IPS DF 4.7 (cell line): Measurements from ENCODE around the gene LOXL4.

Experiments
- DNase-seq: peaks from one replicate; pipeline ENCODE4 v3.0.0-alpha.2; 2013; ENCODE audit warnings: low spot score; ENCODE audit errors: extremely low read depth

LOXL4 gene

DNA sequence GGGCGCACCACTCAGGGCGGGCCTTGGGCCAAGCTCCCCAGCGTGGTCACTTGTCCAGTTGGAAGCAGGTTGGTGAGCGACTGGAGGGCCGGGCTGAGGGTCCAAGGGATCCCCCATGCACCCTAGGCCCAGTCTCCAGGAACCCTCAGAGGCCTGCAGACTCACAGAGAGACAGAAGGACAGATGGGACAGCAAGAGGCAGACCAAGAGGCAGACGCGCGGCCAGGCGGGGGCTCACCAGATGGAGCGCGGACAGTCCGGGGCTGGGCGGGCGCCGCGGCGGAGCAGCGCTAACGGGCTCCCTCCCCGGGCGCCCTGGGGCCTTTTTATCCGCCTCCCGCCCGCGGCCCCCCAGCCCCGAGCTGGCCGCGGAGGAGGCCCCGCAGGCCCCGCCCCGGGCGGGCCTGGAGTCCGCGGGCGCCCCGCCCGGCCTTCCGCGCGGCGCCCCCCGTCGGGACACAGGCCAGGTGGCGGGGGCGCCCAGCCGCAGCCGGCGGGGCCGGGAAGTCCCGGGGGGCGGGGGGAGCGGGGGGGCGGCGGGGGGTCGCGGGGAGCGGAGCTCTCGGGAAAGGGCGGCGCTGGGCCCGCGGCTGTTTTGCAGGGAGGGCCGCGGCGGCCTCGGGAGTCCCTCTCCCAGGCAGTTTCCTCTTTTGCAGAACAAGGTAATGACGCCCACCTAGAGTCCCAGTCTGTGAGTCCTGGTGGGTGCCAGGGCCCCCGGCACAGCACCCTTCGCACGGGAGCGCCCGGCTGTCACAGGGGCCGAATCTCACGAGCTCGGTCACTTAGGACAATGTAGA is at the start of gene LOXL4:
Gene LOXL4 (minus strand): TSS at position 301 of the 800 bp plus-strand sequence. CDS start 5,175 bp downstream, outside the sequence.
- no peak for DNase-seq

DNA sequence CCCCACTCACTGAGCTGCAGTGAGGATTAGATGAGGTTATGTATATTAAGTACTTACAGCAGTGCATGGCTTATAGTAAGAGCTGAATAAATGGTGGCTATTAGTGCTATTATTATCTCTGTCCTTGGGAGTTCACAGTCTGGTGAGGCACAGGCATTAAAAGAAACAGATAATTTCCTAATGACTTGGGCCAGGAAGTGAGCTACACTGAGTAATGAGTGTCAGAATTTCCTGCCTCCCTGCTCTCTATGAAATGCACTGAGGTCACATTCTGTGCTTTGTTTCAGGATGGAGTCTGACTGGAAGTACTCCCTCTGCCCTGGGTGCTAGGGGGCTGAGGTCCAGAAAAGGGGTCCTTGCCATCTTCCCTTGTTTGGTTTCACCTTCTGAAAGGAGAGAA is 48.7 kb upstream of the LOXL4 start:
- DNase-seq = no peak

DNA sequence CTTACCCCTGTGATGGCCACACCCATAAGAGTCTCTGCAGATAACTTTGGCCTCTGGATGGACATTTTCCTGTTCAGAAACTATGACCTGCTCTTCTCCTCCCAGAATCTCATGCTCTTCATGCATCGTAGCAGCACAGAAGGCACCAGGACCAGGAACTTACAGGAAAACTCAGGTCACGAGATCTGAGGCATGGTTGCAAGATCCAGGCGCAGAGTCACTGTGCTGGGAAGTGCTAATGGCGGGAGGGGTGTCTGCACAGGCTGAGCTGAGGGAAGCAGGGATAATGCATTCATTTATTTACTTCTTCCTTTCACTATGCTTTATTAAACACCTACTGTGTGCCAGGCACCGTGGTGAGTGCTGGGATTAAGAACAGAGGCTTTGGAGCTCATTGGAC is 48.2 kb upstream of the LOXL4 start:
- DNase-seq = no peak

DNA sequence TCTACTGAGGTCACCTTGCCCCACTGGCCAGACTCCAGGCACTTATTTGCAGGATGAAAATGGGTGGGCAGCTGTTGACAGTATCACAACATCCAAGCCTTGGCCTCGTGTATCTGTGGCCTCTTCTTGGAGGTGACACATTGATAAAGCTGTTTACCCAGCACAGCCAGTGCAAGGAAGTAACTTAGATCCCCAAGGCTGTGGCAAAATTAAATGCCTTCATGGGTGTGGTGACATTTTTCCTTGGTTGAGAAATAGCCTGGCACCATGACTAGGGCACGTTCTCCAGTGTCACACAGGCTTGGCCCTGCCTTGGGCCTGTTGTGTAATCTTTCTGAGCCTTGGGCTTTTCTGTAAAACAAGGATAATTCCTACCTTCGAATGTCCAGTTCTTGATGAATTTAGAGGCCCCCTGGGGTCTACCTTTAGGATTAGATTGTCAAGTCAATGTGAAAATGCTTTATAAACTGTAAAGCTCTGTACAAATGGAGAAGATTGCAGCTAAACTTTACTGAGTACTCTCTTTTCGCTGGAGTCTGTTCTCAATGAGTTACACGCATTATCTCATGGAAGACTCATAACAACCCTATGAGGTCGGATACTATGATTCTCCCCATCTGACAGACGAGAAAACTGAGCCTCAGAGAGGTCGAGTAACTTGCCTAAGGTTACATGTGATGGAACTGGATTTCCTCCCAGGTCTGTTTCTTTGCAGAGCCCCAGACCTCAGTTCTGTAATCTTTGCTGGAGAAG is 46.7 kb upstream of the LOXL4 start:
- DNase-seq = no peak

DNA sequence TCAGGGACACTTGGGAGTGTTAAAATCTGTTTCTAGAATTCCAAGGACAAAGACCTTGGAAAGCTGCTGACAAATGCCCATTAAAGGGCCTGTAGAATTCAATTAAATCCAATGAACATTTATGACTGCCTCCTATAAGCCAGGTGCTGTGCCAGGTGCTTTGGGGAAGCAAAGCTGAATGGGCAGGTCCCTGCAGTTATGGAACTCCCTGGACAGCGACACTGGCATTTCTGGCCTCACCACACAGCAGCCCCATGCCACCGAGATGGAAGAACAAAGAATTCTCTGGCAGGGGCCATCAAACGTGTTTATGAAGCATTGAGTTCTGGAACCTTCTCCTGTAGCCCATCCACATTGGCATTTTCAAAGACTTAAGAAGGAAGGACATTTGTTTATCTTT is 45.6 kb upstream of the LOXL4 start:
- no peak for DNase-seq

DNA sequence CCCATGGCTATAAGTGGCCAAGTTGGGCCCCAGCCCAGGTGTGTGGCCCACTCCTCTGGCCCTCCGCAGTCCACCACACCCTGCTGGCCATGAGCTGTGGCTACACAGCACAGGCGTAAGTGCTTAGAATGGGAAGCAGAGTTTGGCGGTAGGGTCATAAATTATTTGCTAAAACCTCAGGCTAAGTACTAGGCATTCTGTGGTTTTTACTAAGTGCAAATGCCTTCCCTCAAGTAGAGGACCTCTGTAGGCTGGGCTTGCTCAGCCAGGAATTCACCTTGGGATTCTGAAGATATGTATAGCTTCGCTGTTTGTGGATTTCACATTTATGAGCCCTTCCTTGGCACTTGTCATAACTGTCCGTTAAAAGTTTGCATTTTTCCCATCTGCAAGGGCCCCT is 44.8 kb upstream of the LOXL4 start:
- no peak for DNase-seq

DNA sequence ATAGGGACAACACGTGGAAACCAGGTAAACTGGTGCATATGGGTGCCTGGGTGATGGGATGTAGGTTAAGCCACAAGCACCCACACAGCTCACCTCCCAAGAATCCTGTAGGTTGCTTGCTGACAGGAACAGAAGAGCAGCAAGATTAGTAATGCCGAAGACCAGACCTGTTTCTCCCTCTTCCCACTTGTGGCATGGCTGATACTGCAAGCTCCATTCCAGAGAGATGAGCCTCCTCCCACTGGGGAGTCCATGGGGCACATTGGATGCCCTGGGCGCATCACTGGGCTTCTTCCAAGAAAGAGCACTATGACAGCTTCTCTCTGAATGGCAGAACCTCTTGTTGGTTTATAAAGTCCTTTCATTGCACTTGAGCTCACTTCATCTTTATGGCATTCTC is 44.4 kb upstream of the LOXL4 start:
- DNase-seq = no peak

DNA sequence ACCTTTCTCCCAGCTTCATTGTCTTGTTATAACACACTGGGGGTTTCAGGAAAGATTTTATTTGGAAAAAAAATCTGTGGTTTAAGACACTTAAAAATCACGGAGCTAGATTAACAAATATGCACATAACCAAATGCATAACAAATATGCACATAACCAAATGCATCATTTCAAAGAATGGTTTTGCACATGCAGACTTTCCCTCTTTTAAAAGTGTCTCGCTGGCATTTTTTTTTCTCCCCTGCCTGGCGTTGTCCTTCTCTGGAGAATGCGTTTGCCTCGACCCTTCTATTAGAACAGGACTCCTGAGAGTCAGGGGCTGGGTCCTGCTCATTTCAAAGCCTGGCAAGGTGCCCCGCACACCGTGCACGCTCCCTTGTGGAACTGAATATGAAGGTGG is 42.7 kb upstream of the LOXL4 start:
- DNase-seq = no peak

DNA sequence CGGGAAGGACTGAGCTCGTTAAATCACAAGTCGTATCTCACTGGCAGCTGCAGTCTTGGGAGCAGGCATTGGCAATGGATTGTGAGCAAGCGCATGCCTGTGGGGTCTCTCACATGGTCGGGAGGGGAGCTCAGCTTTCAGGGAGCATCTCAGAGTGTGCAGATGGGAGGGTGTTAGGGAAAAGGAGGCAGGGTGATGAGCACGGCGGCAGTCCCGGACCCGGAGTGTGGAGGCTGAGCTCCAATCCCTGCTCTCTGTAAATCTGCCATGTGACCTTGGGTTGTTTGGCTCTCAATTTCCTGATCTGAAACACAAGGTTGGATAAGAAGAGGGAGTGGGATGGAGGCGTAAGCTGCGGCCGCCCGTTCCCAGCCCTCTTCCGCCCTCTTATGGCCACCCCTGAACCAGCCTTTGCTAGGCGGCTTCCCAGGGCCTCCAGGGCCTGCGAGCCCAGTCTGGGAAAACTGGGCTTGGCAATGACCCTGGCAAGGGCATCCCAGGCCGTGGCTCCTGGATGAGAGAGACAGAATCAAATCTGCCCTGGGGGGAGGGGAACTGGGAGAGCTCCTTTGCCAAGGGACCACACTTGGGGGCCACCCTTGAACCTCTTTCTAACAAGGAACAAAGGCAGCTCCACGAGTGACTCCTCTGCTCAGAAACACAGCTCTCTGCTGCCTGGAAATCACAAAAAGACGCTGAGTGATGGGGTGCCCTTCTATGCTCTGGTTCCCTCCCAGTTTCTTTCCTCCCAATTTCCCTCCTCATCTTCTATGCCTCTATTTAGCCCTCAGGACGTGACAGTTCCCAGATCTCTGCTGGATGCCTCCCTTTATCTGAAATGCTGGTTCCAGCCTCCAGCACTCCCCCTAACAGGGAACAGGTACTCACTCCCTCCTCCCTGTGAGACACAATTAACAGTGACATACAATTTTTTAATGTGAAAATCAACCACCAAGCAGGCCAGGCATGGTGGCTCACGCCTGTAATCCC is 41.7 kb upstream of the LOXL4 start:
- DNase-seq = no peak

DNA sequence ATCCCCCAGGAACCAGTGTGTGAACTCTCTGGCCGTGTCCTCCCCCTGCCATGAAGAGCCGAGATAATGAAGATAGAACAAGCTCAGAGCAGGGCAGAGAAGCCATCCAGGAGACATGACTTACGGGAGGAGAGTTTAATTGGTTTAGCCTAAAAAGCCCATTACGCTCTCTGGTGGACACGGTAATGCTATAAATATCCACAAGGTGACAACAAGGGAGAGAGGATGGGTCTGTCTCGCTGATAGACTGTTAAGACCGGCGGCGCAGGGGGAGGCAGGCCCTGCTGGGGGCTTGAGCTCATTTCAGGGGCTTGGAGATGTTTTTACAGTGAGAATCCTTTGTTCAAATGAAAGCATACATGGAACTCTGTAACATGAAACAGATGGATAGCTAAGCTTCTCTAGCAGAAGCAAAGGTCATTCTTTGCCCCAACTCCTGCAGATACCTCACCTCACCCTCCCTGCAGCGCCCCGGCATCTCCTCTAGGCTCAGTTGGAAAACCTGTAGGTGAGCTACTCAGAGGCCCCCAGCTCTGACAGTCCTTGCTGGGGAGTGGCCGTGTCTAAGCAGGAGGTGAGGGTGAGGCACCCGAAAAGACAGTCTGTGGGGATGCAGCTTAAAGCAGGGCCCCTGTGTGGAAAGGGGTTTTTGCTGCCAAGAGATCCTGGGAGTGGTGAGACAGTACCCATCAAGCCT is 40.8 kb upstream of the LOXL4 start:
- no peak for DNase-seq

DNA sequence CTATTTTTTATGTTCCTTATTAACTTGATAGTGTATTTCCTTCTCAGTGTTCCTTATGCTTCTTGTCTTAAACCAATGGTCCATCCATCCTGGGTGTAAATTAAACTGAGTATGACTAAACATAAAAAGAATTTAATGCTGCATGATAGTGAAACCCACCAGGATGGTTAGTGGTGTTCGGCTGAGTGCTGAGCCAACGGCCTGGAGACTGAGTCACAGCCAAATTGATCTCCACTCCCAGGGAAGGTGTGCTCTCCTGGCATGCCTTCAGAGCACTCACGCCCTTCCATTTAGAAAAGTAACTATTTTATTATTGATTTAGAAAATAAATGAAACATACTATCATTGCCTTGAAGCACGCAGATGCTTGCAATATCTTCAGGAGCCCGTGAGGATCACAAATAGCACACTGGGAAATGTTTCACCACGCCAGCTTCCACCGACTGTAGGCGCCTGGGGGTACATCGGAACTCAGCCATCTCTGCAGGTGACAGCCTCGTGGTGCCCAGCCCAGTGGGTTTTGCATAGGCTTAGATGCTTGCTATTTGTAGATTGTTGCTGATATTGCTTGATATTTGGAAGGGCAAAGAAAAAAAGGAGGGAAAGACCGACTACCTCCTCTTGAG is 40.0 kb upstream of the LOXL4 start:
- DNase-seq = no peak

DNA sequence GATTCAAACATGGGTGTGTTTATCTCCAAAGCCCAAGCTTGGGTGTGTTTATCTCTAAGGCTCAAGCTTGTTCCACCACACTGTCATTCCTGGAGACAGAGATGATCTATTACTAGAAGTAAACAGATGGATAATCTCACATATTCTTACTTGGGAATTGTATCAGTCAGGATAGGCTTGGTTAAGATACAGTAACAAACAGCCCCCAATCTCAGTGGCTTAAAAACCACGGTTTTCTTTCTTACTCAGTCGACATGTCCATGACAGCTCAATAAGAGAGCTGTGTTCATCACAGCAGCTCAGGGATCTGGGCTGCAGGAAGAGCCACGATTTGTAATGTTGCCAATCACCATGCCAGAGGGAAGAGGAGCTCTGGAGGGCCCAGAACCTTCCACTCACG is 38.5 kb upstream of the LOXL4 start:
- DNase-seq = no peak

DNA sequence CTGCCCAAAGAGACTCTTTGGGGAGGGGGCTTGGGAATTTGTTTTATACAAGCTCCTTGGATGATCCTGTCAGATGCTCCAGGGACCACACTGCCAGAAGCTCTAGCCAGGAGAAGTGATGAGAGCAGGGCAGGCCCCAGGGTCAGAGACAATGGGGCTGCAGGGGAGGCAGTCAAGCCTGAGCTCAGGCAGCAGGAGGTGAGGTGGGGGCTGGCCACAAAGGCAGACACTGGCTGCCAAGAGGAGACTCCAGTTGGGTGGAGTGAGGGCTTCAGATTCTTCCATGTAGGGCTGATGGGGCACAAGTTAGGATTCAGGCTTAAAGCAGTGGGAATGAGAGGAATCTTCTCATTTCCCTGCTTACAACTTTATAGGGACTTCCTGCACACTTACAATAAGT is 35.6 kb upstream of the LOXL4 start:
- no peak for DNase-seq

DNA sequence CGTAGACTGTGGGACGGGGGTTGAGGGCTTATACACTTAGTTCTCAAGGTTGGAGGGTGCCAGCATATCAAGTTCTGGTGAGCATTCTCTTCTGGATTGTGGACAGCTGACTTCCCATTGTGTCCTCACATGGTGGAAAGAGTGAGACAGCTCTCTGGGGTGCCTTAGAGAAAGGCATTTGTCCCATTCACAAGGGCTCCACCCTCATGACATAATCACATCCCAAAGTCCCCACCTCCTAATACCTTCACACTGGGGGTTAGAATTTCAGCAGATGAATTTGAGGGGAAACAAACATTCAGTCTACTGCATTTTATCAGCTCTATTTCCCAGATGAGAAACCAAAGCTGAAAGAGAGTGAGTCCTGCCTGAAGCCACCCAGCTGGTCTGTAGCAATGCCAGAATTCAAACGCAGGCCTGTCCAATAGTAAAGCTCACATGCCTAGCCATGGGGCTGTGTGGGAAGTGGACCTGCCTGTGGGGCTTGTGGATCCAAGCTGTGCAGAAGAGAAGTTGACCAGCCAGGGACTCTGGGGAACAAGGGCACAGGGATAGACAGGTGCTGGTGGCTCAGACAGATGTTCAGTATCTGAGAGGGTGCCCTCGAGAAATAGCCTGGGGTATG is 34.9 kb upstream of the LOXL4 start:
- DNase-seq = no peak

DNA sequence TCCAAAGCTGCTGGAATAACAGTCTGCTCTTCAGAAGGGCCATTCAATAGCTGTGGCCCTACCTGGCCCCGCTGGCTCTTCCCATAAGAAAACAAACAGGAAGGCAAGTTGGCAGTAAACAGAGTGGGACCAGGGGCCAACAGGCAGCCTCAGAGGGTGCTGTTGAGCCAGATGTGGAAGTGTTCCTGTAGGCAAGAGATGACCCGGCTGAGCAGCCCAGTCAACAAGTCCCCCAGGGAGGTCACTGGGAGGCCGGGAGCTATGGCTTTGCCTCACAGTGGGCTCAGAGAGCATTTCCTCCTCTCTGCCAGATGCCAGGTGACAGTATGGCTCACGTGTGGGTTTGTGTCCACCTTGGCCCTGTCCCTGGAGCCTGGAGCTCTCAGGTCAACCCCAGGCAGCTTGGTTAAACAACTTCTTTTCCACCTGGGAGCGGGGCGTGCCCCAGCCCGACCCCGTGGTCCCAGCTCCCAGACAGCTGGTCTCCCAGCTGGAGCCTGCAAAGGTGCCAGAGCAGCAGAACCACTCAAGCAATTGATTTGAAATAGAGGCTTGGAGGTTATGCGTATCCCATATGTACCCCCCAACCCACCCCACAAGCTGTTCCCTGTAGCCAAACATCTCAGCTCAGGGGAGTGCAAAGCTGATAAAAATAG is 33.8 kb upstream of the LOXL4 start:
- DNase-seq = no peak

DNA sequence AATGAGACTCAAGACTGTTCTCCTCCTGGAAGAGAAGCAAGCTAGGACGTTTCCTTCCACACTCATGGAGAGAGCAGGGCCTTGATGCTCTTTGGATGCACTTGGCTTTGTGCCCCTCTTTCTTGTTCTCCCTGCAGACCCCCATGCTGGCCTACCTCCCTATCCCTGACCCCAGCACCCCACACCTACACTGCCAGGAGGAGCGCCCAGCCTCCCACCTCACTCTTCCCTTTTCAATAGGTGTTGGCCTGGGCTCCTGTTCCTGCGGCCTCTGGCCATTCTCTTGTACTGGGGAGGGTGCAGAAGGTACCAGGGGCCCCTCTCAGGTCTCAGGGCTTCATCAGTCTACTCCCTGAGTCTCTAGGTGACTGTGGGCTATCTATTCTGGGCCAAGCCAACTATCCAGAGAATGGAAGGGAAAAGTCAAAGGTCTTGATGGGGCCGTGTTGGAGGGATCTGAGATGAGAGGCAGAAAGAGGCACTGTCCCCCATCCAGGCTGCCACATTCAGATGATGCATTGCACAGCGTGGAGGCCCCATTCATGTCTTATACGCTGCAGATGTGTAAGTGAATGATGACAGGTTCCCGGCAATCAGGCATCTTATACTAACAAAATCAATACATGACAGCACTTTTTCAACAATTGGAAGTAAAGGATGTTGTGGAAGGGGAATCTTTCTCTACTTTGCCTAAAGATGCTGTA is 32.7 kb upstream of the LOXL4 start:
- no peak for DNase-seq

DNA sequence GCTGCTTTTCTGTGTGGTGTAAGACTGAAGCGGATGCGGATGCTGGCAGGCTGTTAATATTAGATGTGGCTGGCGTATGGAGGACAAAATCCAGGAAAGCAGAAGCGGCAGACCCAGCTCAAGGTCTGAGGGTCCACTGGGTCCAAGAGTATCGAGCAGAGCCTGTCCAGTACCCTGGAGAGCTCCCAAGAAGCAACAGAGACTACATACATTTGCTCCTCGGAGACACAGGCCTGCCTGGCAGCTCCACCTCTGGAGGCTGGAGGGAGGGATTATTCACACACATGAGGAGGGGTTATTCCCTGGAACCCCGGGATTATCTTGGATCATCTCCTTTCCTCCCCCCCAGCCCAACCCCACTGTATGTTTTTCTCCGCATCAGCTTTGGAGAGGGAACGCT is 31.3 kb upstream of the LOXL4 start:
- no peak for DNase-seq

DNA sequence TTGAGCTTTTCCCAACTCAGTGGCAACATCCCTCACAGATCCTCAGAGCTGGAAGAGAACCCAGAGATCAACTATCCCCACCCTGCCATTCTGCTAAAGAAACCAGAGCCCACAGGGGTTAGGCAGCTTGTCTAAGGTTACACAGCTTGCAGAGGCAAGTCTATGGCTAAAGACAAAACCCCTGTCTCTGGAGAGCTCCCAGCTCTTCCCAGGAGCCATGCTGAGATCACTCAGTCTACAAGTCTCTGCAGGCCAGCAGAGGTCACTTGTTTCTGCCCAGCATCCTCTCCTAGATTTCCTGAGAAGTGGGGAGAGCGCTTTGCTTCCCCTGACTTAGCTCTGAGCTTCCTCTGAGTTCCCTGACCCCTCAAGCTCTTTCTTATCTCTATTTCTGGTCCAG is 28.5 kb upstream of the LOXL4 start:
- DNase-seq = no peak

DNA sequence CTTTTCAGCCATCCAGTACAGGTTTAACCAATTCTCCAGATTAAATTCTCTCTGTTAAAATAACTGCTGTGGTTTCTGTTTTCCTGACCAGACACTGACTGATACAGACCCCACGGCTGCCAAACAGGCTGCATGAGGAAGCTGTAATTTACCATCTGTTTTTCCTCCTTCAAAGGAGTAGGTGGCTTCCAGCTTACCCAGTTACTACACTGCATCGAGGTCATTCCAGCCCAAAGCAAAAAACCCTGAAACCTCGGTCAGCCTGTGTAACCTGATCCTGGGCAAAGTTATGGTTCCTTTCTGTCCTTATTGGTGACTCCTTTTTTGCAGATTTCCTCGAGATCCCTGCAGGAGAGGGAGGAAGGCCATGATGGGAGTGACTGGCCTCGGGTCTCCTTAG is 27.9 kb upstream of the LOXL4 start:
- no peak for DNase-seq
